Panc1 (cell line): ENCODE data around the gene MTSS2. TPM values are rescaled to one million over a fixed set of nuclear protein-coding genes. Genes with fewer than 3 reads are reported as not detected.
A peak's percentile ranks its signal among the peaks of the same experiment; 100 is the strongest.

ENCODE experiments used
- ATAC-seq: fragments of 200-7000 bp; cut with Tn5 transposase; 2 replicates; pipeline ENCODE4 v1.9.1; 2020; ENCODE audit warnings: mild to moderate bottlenecking, moderate library complexity
- BruUV-seq: library from RNA; stranded (reverse); fragments of 400-500 nt; replicated peaks from 2 replicates; lab custom pipeline; 2021; lab: Mats Ljungman, UMichigan
- CTCF ChIA-PET: fragments of 300-600 bp; sonication (Branson Sonifier 250); formaldehyde crosslinking; loops from one replicate; lab custom pipeline; 2022; ENCODE audit warnings: antibody characterized with exemption; lab: Charles Lee
- POLR2A ChIA-PET: fragments of 300-600 bp; sonication (Branson Sonifier 250); formaldehyde crosslinking; loops from one replicate; lab custom pipeline; 2022; ENCODE audit warnings: antibody characterized with exemption; lab: Charles Lee
- DNase-seq: peaks from one replicate; pipeline ENCODE4 v3.0.0-alpha.2; 2010; ENCODE audit warnings: low read depth, low spot score
- H3K27ac ChIP-seq: 2 replicates; pipeline ENCODE4 v1.5.1; 2011; ENCODE audit warnings: mild to moderate bottlenecking, low read length, inconsistent platforms
- H3K27me3 ChIP-seq: fragments of 200-500 bp; sonication (Bioruptor generic); 2 replicates; pipeline ENCODE4 v1.6.0; 2014; ENCODE audit warnings: low read length, inconsistent platforms; ENCODE audit not compliant: control insufficient read depth, insufficient read depth
- H3K36me3 ChIP-seq: fragments of 200-500 bp; sonication (Bioruptor generic); 2 replicates; pipeline ENCODE4 v1.5.1; 2014; ENCODE audit warnings: inconsistent platforms, mild to moderate bottlenecking, low read length, moderate library complexity; ENCODE audit not compliant: control insufficient read depth, insufficient read depth
- H3K4me1 ChIP-seq: 2 replicates; pipeline ENCODE4 v1.5.1; 2011; ENCODE audit warnings: inconsistent platforms, mild to moderate bottlenecking, low read length, moderate library complexity; ENCODE audit not compliant: control insufficient read depth, insufficient read depth
- H3K4me3 ChIP-seq, 2 experiments: 2 replicates each; pipeline ENCODE4 v1.5.1; 2011 to 2012; ENCODE audit warnings: low read depth in 2 of 2, low read length in 2 of 2, mild to moderate bottlenecking in 2 of 2, inconsistent platforms in 1 of 2, moderate library complexity in 1 of 2
- H3K9me3 ChIP-seq: fragments of 200-500 bp; sonication (Bioruptor generic); 2 replicates; pipeline ENCODE4 v1.5.1; 2014; ENCODE audit warnings: low read depth, mild to moderate bottlenecking, inconsistent platforms, low read length, moderate library complexity; ENCODE audit not compliant: control insufficient read depth, insufficient read depth
- CTCF ChIP-seq: fragments of 450-650 bp; IDR thresholded peaks from 2 replicates; pipeline ENCODE4 v1.5.1; 2017; ENCODE audit warnings: mild to moderate bottlenecking
- POLR2AphosphoS5 ChIP-seq: IDR thresholded peaks from 2 replicates; pipeline ENCODE4 v1.6.1; 2012; ENCODE audit warnings: mild to moderate bottlenecking, low read depth, low read length, moderate library complexity
- REST ChIP-seq, 2 experiments: IDR thresholded peaks; 2 replicates each; pipeline ENCODE4 v1.6.1; 2011 to 2012; ENCODE audit warnings: low read depth in 2 of 2, control low read depth in 1 of 2, low read length in 1 of 2, mild to moderate bottlenecking in 1 of 2, moderate library complexity in 1 of 2; ENCODE audit not compliant: insufficient read depth in 1 of 2
- SIN3A ChIP-seq: IDR thresholded peaks from 2 replicates; pipeline ENCODE4 v1.6.1; 2012; ENCODE audit warnings: low read depth, mild to moderate bottlenecking, low read length, moderate library complexity, borderline replicate concordance; ENCODE audit not compliant: insufficient read depth
- TCF7L2 ChIP-seq: IDR thresholded peaks from 2 replicates; pipeline ENCODE4 v1.6.1; 2011; ENCODE audit warnings: mild to moderate bottlenecking, low read depth, low read length, inconsistent platforms
- in situ Hi-C: cut with HindIII; loops from 2 replicates; pipeline ENCODE4 v1.10.0; 2016; ENCODE audit warnings: low sequenced_read_pairs, low pct_unique_long_range_greater_than_20kb
- intact Hi-C: fragments of 100-400 bp; cut with micrococcal nuclease; formaldehyde crosslinking; loops from one replicate; pipeline ENCODE4 v1.10.0; 2022; ENCODE audit not compliant: unreplicated experiment
- total RNA-seq: library from RNA; stranded (reverse); gene quantifications from one replicate; pipeline ENCODE4 v1.2.1, GENCODE V29; 2021; ENCODE audit not compliant: unreplicated experiment

The MTSS2 gene
- total RNA-seq, 1 experiment from 2014 or later: 55.7 TPM

GRCh38 chr16:70684146-70685060, 1.4 kb downstream of the MTSS2 start:
- H3K9me3 ChIP-seq: no peaks in the 10 kb centered on the region
- peaks cover 46% of the 10 kb centered on the region for H3K4me1 ChIP-seq
- in situ Hi-C loops: no loop called here
- POLR2A ChIA-PET: no interaction called here
- TF ChIP-seq POLR2AphosphoS5 (no peak), TCF7L2 (no peak), REST (IDR thresholded peaks at IDR 0.05; ENCODE audit: insufficient read depth in 1 of 2, low read depth in 2 of 2, low read length in 1 of 2) (no peak), CTCF (no peak), SIN3A (no peak)
- H3K4me3 ChIP-seq: peak overlapping the region; percentile 61 to 63
- BruUV-seq: no TSS peak
- H3K27me3 ChIP-seq: no peaks in the 10 kb centered on the region
- CTCF ChIA-PET: no interaction called here
- DNase-seq (no peak), ATAC-seq (no peak)
- H3K27ac ChIP-seq: peak overlapping the region; percentile 76
- intact Hi-C loops: loop anchor here (5.0 kb wide), 1 partner anchor 88 kb away; no protein-coding TSS in a partner anchor
- peaks cover 4% of the 10 kb centered on the region; the same call in 1 of the 2 replicates for H3K36me3 ChIP-seq

GRCh38 chr16:70683146-70683944, 2.5 kb downstream of the MTSS2 start:
- in situ Hi-C loops (no loop called here), intact Hi-C loops (loop anchor here (5.0 kb wide), 1 partner anchor 89 kb away; no protein-coding TSS in a partner anchor)
- BruUV-seq: TSS peak; percentile 65
- Histone ChIP-seq H3K27me3 (no peaks in the 10 kb centered on the region), H3K27ac (no peak overlapping the region; the same call in 1 of the 2 replicates), H3K4me3 (no peak overlapping the region), H3K9me3 (no peaks in the 10 kb centered on the region), H3K36me3 (peaks cover 4% of the 10 kb centered on the region; the same call in 1 of the 2 replicates), H3K4me1 (peaks cover 46% of the 10 kb centered on the region)
- TF ChIP-seq CTCF (no peak), POLR2AphosphoS5 (no peak), REST (IDR thresholded peaks at IDR 0.05; ENCODE audit: insufficient read depth in 1 of 2, low read depth in 2 of 2, low read length in 1 of 2) (no peak), SIN3A (no peak), TCF7L2 (no peak)
- CTCF ChIA-PET: interaction anchor here (0.6 kb wide), 1 partner anchor 36 kb away, joined by 3 read pairs; no protein-coding TSS in a partner anchor
- ATAC-seq (no peak), DNase-seq (no peak)
- POLR2A ChIA-PET: no interaction called here
